Panc1 (cell line): ENCODE measurements around the gene HMCN2.

Experiments used
- POLR2AphosphoS5 ChIP-seq: IDR thresholded peaks from 2 replicates; pipeline ENCODE4 v1.6.1; 2012; ENCODE audit warnings: mild to moderate bottlenecking, low read depth, low read length, moderate library complexity
- TF ChIP-seq, protein P1 (sequence below): fragments of 450-650 bp; IDR thresholded peaks from 2 replicates; pipeline ENCODE4 v1.5.1; 2017; ENCODE audit warnings: mild to moderate bottlenecking
- TF ChIP-seq, protein P2 (sequence below), 2 experiments: IDR thresholded peaks; 2 replicates each; pipeline ENCODE4 v1.6.1; 2011 to 2012; ENCODE audit warnings: low read depth in 2 of 2, control low read depth in 1 of 2, low read length in 1 of 2, mild to moderate bottlenecking in 1 of 2, moderate library complexity in 1 of 2; ENCODE audit not compliant: insufficient read depth in 1 of 2

DNA sequence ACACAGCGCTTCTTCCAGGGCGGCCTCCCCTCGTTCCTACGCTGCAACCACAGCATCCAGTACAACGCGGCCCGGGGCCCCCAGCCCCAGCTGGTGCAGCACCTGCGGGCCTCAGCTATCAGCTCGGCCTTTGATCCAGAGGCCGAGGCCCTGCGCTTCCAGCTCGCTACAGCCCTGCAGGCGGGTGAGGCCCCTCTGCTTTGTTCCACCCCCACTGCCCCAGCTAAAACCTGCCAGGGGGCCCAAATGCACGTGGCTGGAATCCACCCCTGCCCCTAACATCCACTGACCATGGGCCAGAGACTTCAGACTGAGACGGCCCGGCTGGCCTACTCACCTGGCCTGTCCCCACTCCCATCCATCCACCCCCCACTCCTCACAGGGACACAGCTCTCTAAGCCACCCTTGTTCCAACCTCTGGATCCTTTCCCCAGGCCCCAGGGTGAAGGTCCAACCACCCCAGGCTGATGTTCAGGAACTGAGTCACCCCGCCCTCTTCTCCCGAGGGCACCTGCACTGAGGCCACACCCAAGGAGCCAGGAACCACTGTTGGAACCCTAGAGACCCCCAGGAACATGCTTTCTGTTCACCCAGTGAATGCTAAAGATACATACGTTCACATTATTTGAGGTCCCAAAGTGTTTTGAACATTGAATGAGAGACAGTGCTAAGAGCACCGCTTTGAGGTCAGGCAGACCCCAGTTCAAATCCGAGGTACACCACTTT is 160.3 kb downstream of the HMCN2 start:
- TF ChIP-seq, protein P1, sequence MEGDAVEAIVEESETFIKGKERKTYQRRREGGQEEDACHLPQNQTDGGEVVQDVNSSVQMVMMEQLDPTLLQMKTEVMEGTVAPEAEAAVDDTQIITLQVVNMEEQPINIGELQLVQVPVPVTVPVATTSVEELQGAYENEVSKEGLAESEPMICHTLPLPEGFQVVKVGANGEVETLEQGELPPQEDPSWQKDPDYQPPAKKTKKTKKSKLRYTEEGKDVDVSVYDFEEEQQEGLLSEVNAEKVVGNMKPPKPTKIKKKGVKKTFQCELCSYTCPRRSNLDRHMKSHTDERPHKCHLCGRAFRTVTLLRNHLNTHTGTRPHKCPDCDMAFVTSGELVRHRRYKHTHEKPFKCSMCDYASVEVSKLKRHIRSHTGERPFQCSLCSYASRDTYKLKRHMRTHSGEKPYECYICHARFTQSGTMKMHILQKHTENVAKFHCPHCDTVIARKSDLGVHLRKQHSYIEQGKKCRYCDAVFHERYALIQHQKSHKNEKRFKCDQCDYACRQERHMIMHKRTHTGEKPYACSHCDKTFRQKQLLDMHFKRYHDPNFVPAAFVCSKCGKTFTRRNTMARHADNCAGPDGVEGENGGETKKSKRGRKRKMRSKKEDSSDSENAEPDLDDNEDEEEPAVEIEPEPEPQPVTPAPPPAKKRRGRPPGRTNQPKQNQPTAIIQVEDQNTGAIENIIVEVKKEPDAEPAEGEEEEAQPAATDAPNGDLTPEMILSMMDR: no peak
- TF ChIP-seq POLR2AphosphoS5: no peak
- TF ChIP-seq, protein P2, sequence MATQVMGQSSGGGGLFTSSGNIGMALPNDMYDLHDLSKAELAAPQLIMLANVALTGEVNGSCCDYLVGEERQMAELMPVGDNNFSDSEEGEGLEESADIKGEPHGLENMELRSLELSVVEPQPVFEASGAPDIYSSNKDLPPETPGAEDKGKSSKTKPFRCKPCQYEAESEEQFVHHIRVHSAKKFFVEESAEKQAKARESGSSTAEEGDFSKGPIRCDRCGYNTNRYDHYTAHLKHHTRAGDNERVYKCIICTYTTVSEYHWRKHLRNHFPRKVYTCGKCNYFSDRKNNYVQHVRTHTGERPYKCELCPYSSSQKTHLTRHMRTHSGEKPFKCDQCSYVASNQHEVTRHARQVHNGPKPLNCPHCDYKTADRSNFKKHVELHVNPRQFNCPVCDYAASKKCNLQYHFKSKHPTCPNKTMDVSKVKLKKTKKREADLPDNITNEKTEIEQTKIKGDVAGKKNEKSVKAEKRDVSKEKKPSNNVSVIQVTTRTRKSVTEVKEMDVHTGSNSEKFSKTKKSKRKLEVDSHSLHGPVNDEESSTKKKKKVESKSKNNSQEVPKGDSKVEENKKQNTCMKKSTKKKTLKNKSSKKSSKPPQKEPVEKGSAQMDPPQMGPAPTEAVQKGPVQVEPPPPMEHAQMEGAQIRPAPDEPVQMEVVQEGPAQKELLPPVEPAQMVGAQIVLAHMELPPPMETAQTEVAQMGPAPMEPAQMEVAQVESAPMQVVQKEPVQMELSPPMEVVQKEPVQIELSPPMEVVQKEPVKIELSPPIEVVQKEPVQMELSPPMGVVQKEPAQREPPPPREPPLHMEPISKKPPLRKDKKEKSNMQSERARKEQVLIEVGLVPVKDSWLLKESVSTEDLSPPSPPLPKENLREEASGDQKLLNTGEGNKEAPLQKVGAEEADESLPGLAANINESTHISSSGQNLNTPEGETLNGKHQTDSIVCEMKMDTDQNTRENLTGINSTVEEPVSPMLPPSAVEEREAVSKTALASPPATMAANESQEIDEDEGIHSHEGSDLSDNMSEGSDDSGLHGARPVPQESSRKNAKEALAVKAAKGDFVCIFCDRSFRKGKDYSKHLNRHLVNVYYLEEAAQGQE (IDR thresholded peaks at IDR 0.05; ENCODE audit: insufficient read depth in 1 of 2, low read depth in 2 of 2, low read length in 1 of 2): no peak
